SK-N-SH (cell line): ENCODE measurements around the gene TRIM71. TPM values are rescaled to one million over a fixed set of nuclear protein-coding genes. Genes with fewer than 3 reads are reported as not detected.

Experiments
- CTCF ChIA-PET: fragments of 300-600, 350-600 bp; formaldehyde crosslinking; extraction: SDS; loops from one replicate; lab custom pipeline; 2021; lab: Yijun Ruan, JAX
- POLR2A ChIA-PET: fragments of 350-600 bp; sonication (Branson Sonifier 250); formaldehyde crosslinking; extraction: SDS; loops from one replicate; lab custom pipeline; 2020; ENCODE audit warnings: antibody characterized with exemption, inconsistent platforms; lab: Yijun Ruan, JAX
- DNase-seq: peaks from one replicate; pipeline ENCODE4 v3.0.0; 2012
- H2AFZ ChIP-seq: fragments of 200-600 bp; sonication (generic); 2 replicates; pipeline ENCODE4 v1.8.1; 2016; ENCODE audit warnings: antibody characterized with exemption, mild to moderate bottlenecking, low read depth
- H3F3A ChIP-seq: fragments of 200-600 bp; sonication (generic); replicated peaks from 2 replicates; pipeline ENCODE3; 2016; ENCODE audit warnings: antibody characterized with exemption, mild to moderate bottlenecking; ENCODE audit not compliant: insufficient read depth
- H3K27ac ChIP-seq, 2 experiments: fragments of 200-500 bp in 1 of 2; fragments of 200-600 bp in 1 of 2; sonication (Bioruptor generic) in 1 of 2; sonication (generic), shearing (Covaris generic) in 1 of 2; 2 replicates each; pipeline versions ENCODE4 v1.5.1 to v1.6.1; 2014 to 2016; ENCODE audit warnings: low read depth in 2 of 2, inconsistent platforms in 1 of 2, low read length in 1 of 2, mild to moderate bottlenecking in 1 of 2, mixed read lengths in 1 of 2
- H3K27me3 ChIP-seq: fragments of 200-600 bp; sonication (generic), shearing (Covaris generic); 2 replicates; pipeline ENCODE4 v1.6.1; 2016; ENCODE audit warnings: mixed run types; ENCODE audit not compliant: insufficient read depth
- H3K36me3 ChIP-seq, 2 experiments: fragments of 200-500 bp in 1 of 2; fragments of 200-600 bp in 1 of 2; sonication (Bioruptor generic) in 1 of 2; sonication (generic) in 1 of 2; replicated peaks in 1 of 2; 2 replicates each; pipeline versions ENCODE3 to v1.5.1; 2014 to 2016; ENCODE audit warnings: low read length in 1 of 2, mild to moderate bottlenecking in 1 of 2; ENCODE audit not compliant: insufficient read depth in 2 of 2, control insufficient read depth in 1 of 2
- H3K4me1 ChIP-seq, 2 experiments: fragments of 200-500 bp in 1 of 2; fragments of 200-600 bp in 1 of 2; sonication (Bioruptor generic) in 1 of 2; sonication (generic), shearing (Covaris generic) in 1 of 2; 2 replicates each; pipeline versions ENCODE4 v1.5.1 to v1.6.1; 2014 to 2016; ENCODE audit warnings: low read depth in 1 of 2, low read length in 1 of 2, mixed run types in 1 of 2; ENCODE audit not compliant: insufficient read depth in 2 of 2, control insufficient read depth in 1 of 2
- H3K4me2 ChIP-seq: fragments of 200-600 bp; sonication (generic), shearing (Covaris generic); 2 replicates; pipeline ENCODE4 v1.6.1; 2017; ENCODE audit warnings: mixed run types
- H3K4me3 ChIP-seq, 2 experiments: fragments of 200-500 bp in 1 of 2; fragments of 200-600 bp in 1 of 2; sonication (Bioruptor generic) in 1 of 2; sonication (generic), shearing (Covaris generic) in 1 of 2; 2 replicates each; pipeline versions ENCODE4 v1.5.1 to v1.8.1; 2014 to 2016; ENCODE audit warnings: low read depth in 2 of 2, inconsistent platforms in 1 of 2, low read length in 1 of 2, mild to moderate bottlenecking in 1 of 2, mixed read lengths in 1 of 2, moderate library complexity in 1 of 2
- H3K79me2 ChIP-seq: fragments of 200-600 bp; sonication (generic); 2 replicates; pipeline ENCODE4 v1.8.1; 2017; ENCODE audit warnings: mild to moderate bottlenecking; ENCODE audit not compliant: insufficient read depth
- H3K9ac ChIP-seq: fragments of 200-600 bp; sonication (generic); 2 replicates; pipeline ENCODE4 v1.6.1; 2017; ENCODE audit warnings: mixed run types
- H3K9me2 ChIP-seq: fragments of 200-600 bp; sonication (generic); 2 replicates; pipeline ENCODE4 v1.6.1; 2017; ENCODE audit warnings: mixed run types
- H3K9me3 ChIP-seq: fragments of 200-600 bp; sonication (generic); 2 replicates; pipeline ENCODE4 v1.6.1; 2017; ENCODE audit warnings: mixed run types, mild to moderate bottlenecking, moderate library complexity
- H4K20me1 ChIP-seq: fragments of 200-600 bp; sonication (generic); 2 replicates; pipeline ENCODE4 v1.6.1; 2017; ENCODE audit warnings: mild to moderate bottlenecking, mixed run types; ENCODE audit not compliant: insufficient read depth
- CHD2 ChIP-seq: fragments of 150-350 bp; IDR thresholded peaks from 2 replicates; pipeline ENCODE4 v1.6.1; 2018; ENCODE audit warnings: low read length; ENCODE audit not compliant: partially characterized antibody
- FOSL2 ChIP-seq: IDR thresholded peaks from 2 replicates; pipeline ENCODE4 v1.4.0; 2012; ENCODE audit warnings: low read depth, mild to moderate bottlenecking, moderate library complexity, borderline replicate concordance
- FOXM1 ChIP-seq: IDR thresholded peaks from 2 replicates; pipeline ENCODE4 v1.4.0; 2012; ENCODE audit warnings: low read depth, mild to moderate bottlenecking
- JUND ChIP-seq: IDR thresholded peaks from 2 replicates; pipeline ENCODE4 v1.4.0; 2012
- MAX ChIP-seq: IDR thresholded peaks from 2 replicates; pipeline ENCODE4 v1.4.0; 2012; ENCODE audit warnings: low read depth
- MEF2A ChIP-seq: IDR thresholded peaks from 2 replicates; pipeline ENCODE4 v1.4.0; 2012; ENCODE audit warnings: low read depth, borderline replicate concordance
- NFIC ChIP-seq: IDR thresholded peaks from 2 replicates; pipeline ENCODE4 v1.4.0; 2012; ENCODE audit warnings: borderline replicate concordance
- NRF1 ChIP-seq: IDR thresholded peaks from 2 replicates; pipeline ENCODE4 v1.6.1; 2012; ENCODE audit warnings: low read depth, mild to moderate bottlenecking, low read length
- PBX3 ChIP-seq: IDR thresholded peaks from 2 replicates; pipeline ENCODE4; 2012
- RFX5 ChIP-seq: IDR thresholded peaks from 2 replicates; pipeline ENCODE4 v1.6.1; 2012; ENCODE audit warnings: mild to moderate bottlenecking, improper control_type of control experiment, low read length
- RXRA ChIP-seq: IDR thresholded peaks from 2 replicates; pipeline ENCODE4 v1.4.0; 2012; ENCODE audit warnings: low read depth, mild to moderate bottlenecking, borderline replicate concordance
- TAF1 ChIP-seq: IDR thresholded peaks from 2 replicates; pipeline ENCODE4 v1.6.1; 2012; ENCODE audit warnings: low read depth, mild to moderate bottlenecking, low read length, moderate library complexity, borderline replicate concordance
- TCF12 ChIP-seq: IDR thresholded peaks from 2 replicates; pipeline ENCODE4 v1.4.0; 2012
- TEAD4 ChIP-seq: IDR thresholded peaks from 2 replicates; pipeline ENCODE4 v1.4.0; 2012; ENCODE audit warnings: mild to moderate bottlenecking, borderline replicate concordance; ENCODE audit not compliant: insufficient read depth
- ZBTB33 ChIP-seq: IDR thresholded peaks from 2 replicates; pipeline ENCODE4 v1.4.0; 2012; ENCODE audit warnings: low read depth, borderline replicate concordance
- WGBS: methylation state at CpG from one replicate; pipeline ENCODE4 v1.1.6; 2017; ENCODE audit warnings: low lambda C conversion rate; 5-methylcytosine and 5-hydroxymethylcytosine counted together
- polyA plus RNA-seq, 3 experiments: library from polyadenylated mRNA; depleted of rRNA; stranded (reverse); fragments of >200 nt; gene quantifications; 2 replicates each; pipeline ENCODE4 v1.2.3, GENCODE V29; 2012

TRIM71 gene
- polyA plus RNA-seq, 1 of the 3 experiments (the other 2 are of a cell fraction), result not detected

- Histone ChIP-seq H3K27me3 (peaks cover 17% of the 10 kb centered on the region; the same call in 1 of the 2 replicates), H4K20me1 (no peaks in the 10 kb centered on the region), H3K79me2 (no peaks in the 10 kb centered on the region), H3F3A (no peaks in the 10 kb centered on the region), H3K27ac (no peak overlapping the region), H3K4me2 (no peak overlapping the region), H3K9me3 (no peaks in the 10 kb centered on the region), H3K9me2 (no peaks in the 10 kb centered on the region), H3K36me3 (no peaks in the 10 kb centered on the region), H2AFZ (no peak overlapping the region), H3K9ac (no peak overlapping the region), H3K4me3 (no peak overlapping the region), H3K4me1 (no peaks in the 10 kb centered on the region)
- WGBS, result 28% methylated on average over 2 of the region's 2 CpGs
- TF ChIP-seq MEF2A, result no peak
- no peak for DNase-seq
- ChIA-PET CTCF (no interaction called here), POLR2A (interaction anchor here (0.6 kb wide), 1 partner anchor 152 kb away, joined by 3 read pairs; no protein-coding TSS in a partner anchor)
Measured at GRCh38 chr3:32894977-32895376, 77.2 kb downstream of the TRIM71 start.

GRCh38 chr3:32895701-32896100 lies 77.9 kb downstream of the TRIM71 start:
- Histone ChIP-seq H3K4me3 (no peak overlapping the region), H3K4me2 (no peak overlapping the region), H3K27ac (no peak overlapping the region), H3K4me1 (no peaks in the 10 kb centered on the region), H3K9me2 (no peaks in the 10 kb centered on the region), H3K9me3 (no peaks in the 10 kb centered on the region), H2AFZ (no peak overlapping the region), H3K79me2 (no peaks in the 10 kb centered on the region), H3K9ac (no peak overlapping the region), H3F3A (no peaks in the 10 kb centered on the region), H3K36me3 (no peaks in the 10 kb centered on the region), H4K20me1 (no peaks in the 10 kb centered on the region), H3K27me3 (peaks cover 17% of the 10 kb centered on the region; the same call in 1 of the 2 replicates)
- TF ChIP-seq NRF1 (no peak), PBX3 (no peak), TCF12 (no peak), NFIC (no peak), TEAD4 (no peak), FOSL2 (no peak), CHD2 (no peak), TAF1 (no peak), RFX5 (no peak), RXRA (no peak), MEF2A (no peak), ZBTB33 (no peak), JUND (no peak), FOXM1 (no peak), MAX (no peak)
- WGBS, result 78% methylated on average over 2 of the region's 2 CpGs
- ChIA-PET POLR2A (no interaction called here), CTCF (no interaction called here)
- no peak for DNase-seq
